Measurements from ENCODE around the gene KLRC1. TPM values are rescaled to one million over a fixed set of nuclear protein-coding genes. Genes with fewer than 3 reads are reported as not detected.
A peak's percentile ranks its signal among the peaks of the same experiment; 100 is the strongest.
"Not testable (repeated sequence)": the region's sequence is repeated elsewhere in the genome, so short reads cannot be mapped to it uniquely, and the experiment has no call there.

The KLRC1 gene
- total and polyA plus RNA-seq, 9 of the 15 experiments (the other 6 are each of a cell fraction or from before 2014, with no cell fraction given) = not detected

DNA sequence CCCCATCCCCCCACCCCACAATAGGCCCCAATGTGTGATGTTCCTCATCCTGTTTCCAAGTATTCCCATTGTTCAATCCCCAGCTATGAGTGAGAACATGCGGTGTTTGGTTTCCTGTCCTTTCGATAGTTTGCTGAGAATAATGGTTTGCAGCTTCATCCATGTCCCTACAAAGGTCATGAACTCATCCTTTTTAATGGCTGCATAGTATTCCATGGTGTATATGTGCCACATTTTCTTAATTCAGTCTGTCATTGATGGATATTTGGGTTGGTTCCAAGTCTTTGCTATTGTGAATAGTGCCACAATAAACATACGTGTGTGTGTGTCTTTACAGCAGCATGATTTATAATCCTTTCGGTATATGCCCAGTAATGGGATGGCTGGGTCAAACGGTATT is 19.6 kb upstream of the KLRC1 start:
- intact Hi-C loops (cut with micrococcal nuclease); FAIRE-seq; H3K4me3 ChIP-seq; BruUV-seq (replicated peaks); DNase-seq (ENCODE audit: extremely low read depth in 1 of 4, low spot score in 3 of 4); CTCF ChIA-PET (ENCODE audit: low intra/inter-chr PET ratio); H2AFZ ChIP-seq (ENCODE audit: low read depth, low read length); H4K20me1 ChIP-seq (replicated peaks; ENCODE audit: control insufficient read depth, insufficient read depth, low read length); POLR2A ChIA-PET; ATAC-seq; H3K27me3 ChIP-seq (ENCODE audit: control insufficient read depth in 2 of 2, insufficient read depth in 2 of 2, low read length in 2 of 2); H3K9me3 ChIP-seq (replicated peaks; ENCODE audit: control insufficient read depth, insufficient read depth, low read depth, low read length); in situ Hi-C loops (cut with MboI); H3K36me3 ChIP-seq (ENCODE audit: control insufficient read depth, insufficient read depth, low read length); H3K79me2 ChIP-seq (ENCODE audit: control insufficient read depth, insufficient read depth, low read length); H3K9me1 ChIP-seq (ENCODE audit: control insufficient read depth, insufficient read depth, low read length); H3K9ac ChIP-seq (ENCODE audit: insufficient read depth in 1 of 2, low read depth in 2 of 2, low read length in 2 of 2); H3K27ac ChIP-seq (ENCODE audit: extremely low read depth, low read depth, low read length); H3K4me2 ChIP-seq (ENCODE audit: insufficient read depth, low read length); H3K4me1 ChIP-seq (replicated peaks in 1 of 2; ENCODE audit: control insufficient read depth in 2 of 2, insufficient read depth in 2 of 2, low read length in 2 of 2): not testable (repeated sequence)
- TF ChIP-seq ZNF146 (CRISPR knock-in tag; IDR thresholded peaks at IDR 0.05; ENCODE audit: unreplicated experiment) = peak; percentile 69
- 6% methylated on average over 3 of the region's 5 CpGs for WGBS (ENCODE audit: insufficient coverage, low coverage, missing lambda C conversion rate)

DNA sequence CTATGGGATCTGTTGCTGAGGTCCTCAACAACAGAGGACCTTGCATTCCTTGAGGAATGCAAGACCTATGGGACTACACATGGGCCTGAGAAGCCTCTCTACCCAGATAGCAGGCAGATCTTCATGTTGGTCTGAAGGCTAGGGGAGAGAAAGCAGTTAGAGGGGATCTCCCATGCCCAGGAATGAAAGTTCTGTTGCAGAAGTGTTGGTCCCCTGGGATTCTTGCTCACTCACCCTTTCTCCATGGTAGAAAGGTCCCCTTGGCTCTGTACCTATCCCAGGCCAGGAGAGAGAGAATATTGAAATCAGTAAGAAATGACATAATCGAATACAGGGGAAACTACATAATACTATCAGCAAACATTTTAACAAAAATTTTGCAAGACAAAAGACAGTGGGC is 16.5 kb upstream of the KLRC1 start:
- 0% methylated on average over 1 of the region's 1 CpG for WGBS (ENCODE audit: insufficient coverage, low coverage, missing lambda C conversion rate)
- FAIRE-seq = no peak
- no peak overlapping the region for H3K27ac ChIP-seq (ENCODE audit: extremely low read depth, low read depth, low read length)
- no peaks in the 10 kb centered on the region for H3K4me1 ChIP-seq (replicated peaks in 1 of 2; ENCODE audit: control insufficient read depth in 2 of 2, insufficient read depth in 2 of 2, low read length in 2 of 2)
- no peaks in the 10 kb centered on the region for H3K36me3 ChIP-seq (ENCODE audit: control insufficient read depth, insufficient read depth, low read length)
- no peaks in the 10 kb centered on the region for H3K9me3 ChIP-seq (replicated peaks; ENCODE audit: control insufficient read depth, insufficient read depth, low read depth, low read length)
- H3K9me1 ChIP-seq (ENCODE audit: control insufficient read depth, insufficient read depth, low read length) = no peaks in the 10 kb centered on the region
- POLR2A ChIA-PET = no interaction called here
- no peak for DNase-seq (ENCODE audit: extremely low read depth in 1 of 4, low spot score in 3 of 4)
- no TSS peak for BruUV-seq (replicated peaks)
- no peak for ATAC-seq
- no peaks in the 10 kb centered on the region for H3K27me3 ChIP-seq (ENCODE audit: control insufficient read depth in 2 of 2, insufficient read depth in 2 of 2, low read length in 2 of 2)
- CTCF ChIA-PET (ENCODE audit: low intra/inter-chr PET ratio) = no interaction called here
- H3K79me2 ChIP-seq (ENCODE audit: control insufficient read depth, insufficient read depth, low read length) = no peaks in the 10 kb centered on the region
- in situ Hi-C loops (cut with MboI) = no loop called here
- intact Hi-C loops (cut with micrococcal nuclease) = no loop called here
- no peak overlapping the region for H3K9ac ChIP-seq (ENCODE audit: insufficient read depth in 1 of 2, low read depth in 2 of 2, low read length in 2 of 2)
- no peak overlapping the region for H2AFZ ChIP-seq (ENCODE audit: low read depth, low read length)
- no peak overlapping the region for H3K4me2 ChIP-seq (ENCODE audit: insufficient read depth, low read length)
- no peak overlapping the region for H3K4me3 ChIP-seq
- H4K20me1 ChIP-seq (replicated peaks; ENCODE audit: control insufficient read depth, insufficient read depth, low read length) = no peaks in the 10 kb centered on the region
- no peak for TF ChIP-seq RNF2 (IDR thresholded peaks at IDR 0.05)
- TF ChIP-seq, protein P1, sequence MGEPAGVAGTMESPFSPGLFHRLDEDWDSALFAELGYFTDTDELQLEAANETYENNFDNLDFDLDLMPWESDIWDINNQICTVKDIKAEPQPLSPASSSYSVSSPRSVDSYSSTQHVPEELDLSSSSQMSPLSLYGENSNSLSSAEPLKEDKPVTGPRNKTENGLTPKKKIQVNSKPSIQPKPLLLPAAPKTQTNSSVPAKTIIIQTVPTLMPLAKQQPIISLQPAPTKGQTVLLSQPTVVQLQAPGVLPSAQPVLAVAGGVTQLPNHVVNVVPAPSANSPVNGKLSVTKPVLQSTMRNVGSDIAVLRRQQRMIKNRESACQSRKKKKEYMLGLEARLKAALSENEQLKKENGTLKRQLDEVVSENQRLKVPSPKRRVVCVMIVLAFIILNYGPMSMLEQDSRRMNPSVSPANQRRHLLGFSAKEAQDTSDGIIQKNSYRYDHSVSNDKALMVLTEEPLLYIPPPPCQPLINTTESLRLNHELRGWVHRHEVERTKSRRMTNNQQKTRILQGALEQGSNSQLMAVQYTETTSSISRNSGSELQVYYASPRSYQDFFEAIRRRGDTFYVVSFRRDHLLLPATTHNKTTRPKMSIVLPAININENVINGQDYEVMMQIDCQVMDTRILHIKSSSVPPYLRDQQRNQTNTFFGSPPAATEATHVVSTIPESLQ (CRISPR knock-in tag; IDR thresholded peaks at IDR 0.05) = no peak
- no peak for TF ChIP-seq MEF2D (tag; conservative IDR thresholded peaks at IDR 0.05; ENCODE audit: low read depth)
- no peak for TF ChIP-seq SRSF9 (IDR thresholded peaks at IDR 0.05; ENCODE audit: borderline replicate concordance, low read depth, low read length)
- TF ChIP-seq KHSRP (IDR thresholded peaks at IDR 0.05) = no peak
- TF ChIP-seq ZNF57 (CRISPR knock-in tag; IDR thresholded peaks at IDR 0.05) = no peak
- TF ChIP-seq RBM34 (IDR thresholded peaks at IDR 0.05; ENCODE audit: borderline replicate concordance, insufficient read depth, low read length) = no peak
- TF ChIP-seq, protein P2, sequence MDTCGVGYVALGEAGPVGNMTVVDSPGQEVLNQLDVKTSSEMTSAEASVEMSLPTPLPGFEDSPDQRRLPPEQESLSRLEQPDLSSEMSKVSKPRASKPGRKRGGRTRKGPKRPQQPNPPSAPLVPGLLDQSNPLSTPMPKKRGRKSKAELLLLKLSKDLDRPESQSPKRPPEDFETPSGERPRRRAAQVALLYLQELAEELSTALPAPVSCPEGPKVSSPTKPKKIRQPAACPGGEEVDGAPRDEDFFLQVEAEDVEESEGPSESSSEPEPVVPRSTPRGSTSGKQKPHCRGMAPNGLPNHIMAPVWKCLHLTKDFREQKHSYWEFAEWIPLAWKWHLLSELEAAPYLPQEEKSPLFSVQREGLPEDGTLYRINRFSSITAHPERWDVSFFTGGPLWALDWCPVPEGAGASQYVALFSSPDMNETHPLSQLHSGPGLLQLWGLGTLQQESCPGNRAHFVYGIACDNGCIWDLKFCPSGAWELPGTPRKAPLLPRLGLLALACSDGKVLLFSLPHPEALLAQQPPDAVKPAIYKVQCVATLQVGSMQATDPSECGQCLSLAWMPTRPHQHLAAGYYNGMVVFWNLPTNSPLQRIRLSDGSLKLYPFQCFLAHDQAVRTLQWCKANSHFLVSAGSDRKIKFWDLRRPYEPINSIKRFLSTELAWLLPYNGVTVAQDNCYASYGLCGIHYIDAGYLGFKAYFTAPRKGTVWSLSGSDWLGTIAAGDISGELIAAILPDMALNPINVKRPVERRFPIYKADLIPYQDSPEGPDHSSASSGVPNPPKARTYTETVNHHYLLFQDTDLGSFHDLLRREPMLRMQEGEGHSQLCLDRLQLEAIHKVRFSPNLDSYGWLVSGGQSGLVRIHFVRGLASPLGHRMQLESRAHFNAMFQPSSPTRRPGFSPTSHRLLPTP (IDR thresholded peaks at IDR 0.05; ENCODE audit: borderline replicate concordance, extremely low read depth, insufficient read length) = no peak
- TF ChIP-seq ZFP30 (CRISPR knock-in tag; IDR thresholded peaks at IDR 0.05; ENCODE audit: borderline replicate concordance) = no peak
